PC-9 (cell line): ENCODE measurements around the gene LIX1L. TPM values are rescaled to one million over a fixed set of nuclear protein-coding genes. Genes with fewer than 3 reads are reported as not detected.

Source experiments
- BruUV-seq: library from RNA; stranded (reverse); fragments of 400-500 nt; replicated peaks from 2 replicates; lab custom pipeline; 2021; lab: Mats Ljungman, UMichigan
- CTCF ChIA-PET: fragments of 300-600 bp; sonication (Branson Sonifier 250); formaldehyde crosslinking; loops from one replicate; lab custom pipeline; 2022; ENCODE audit warnings: antibody characterized with exemption; lab: Charles Lee
- POLR2A ChIA-PET: fragments of 300-600 bp; sonication (Branson Sonifier 250); formaldehyde crosslinking; loops from one replicate; lab custom pipeline; 2022; ENCODE audit warnings: antibody characterized with exemption; ENCODE audit not compliant: unreplicated experiment; lab: Charles Lee
- DNase-seq, 2 experiments: peaks; one replicate each; pipeline versions ENCODE4 v3.0.0 to v3.0.0-alpha.2; 2015 to 2022; ENCODE audit warnings: mixed read lengths in 1 of 2
- H2AFZ ChIP-seq: fragments of 200-600 bp; sonication (generic); 2 replicates; pipeline ENCODE4 v1.8.1; 2017; ENCODE audit warnings: antibody characterized with exemption
- H3F3A ChIP-seq: fragments of 200-600 bp; sonication (generic); 2 replicates; pipeline ENCODE4 v1.8.1; 2017; ENCODE audit warnings: antibody characterized with exemption, mild to moderate bottlenecking, low read depth; ENCODE audit not compliant: insufficient read depth
- H3K27ac ChIP-seq: fragments of 200-600 bp; sonication (generic); 2 replicates; pipeline ENCODE4 v1.6.1; 2016; ENCODE audit warnings: mixed run types
- H3K27me3 ChIP-seq: fragments of 200-600 bp; sonication (generic); 2 replicates; pipeline ENCODE4 v1.6.1; 2016; ENCODE audit warnings: low read depth, mixed run types; ENCODE audit not compliant: insufficient read depth
- H3K36me3 ChIP-seq: fragments of 200-600 bp; sonication (generic); 2 replicates; pipeline ENCODE4 v1.6.1; 2016; ENCODE audit warnings: low read depth, mixed run types
- H3K4me1 ChIP-seq: fragments of 200-600 bp; sonication (generic); replicated peaks from 2 replicates; pipeline ENCODE4 v1.6.1; 2016; ENCODE audit warnings: mixed run types; ENCODE audit not compliant: insufficient read depth
- H3K4me2 ChIP-seq: fragments of 200-600 bp; sonication (generic); 2 replicates; pipeline ENCODE4 v1.6.1; 2017; ENCODE audit warnings: mixed run types
- H3K4me3 ChIP-seq: fragments of 200-600 bp; sonication (generic); 2 replicates; pipeline ENCODE4 v1.6.1; 2016; ENCODE audit warnings: mixed run types
- H3K79me2 ChIP-seq: fragments of 200-600 bp; sonication (generic); 2 replicates; pipeline ENCODE4 v1.6.1; 2017; ENCODE audit warnings: low read depth, mixed run types
- H3K9me2 ChIP-seq: fragments of 200-600 bp; sonication (generic); 2 replicates; pipeline ENCODE4 v1.8.1; 2017; ENCODE audit warnings: mild to moderate bottlenecking; ENCODE audit not compliant: insufficient read depth
- H3K9me3 ChIP-seq: fragments of 200-600 bp; sonication (generic); 2 replicates; pipeline ENCODE4 v1.8.1; 2016; ENCODE audit warnings: low read depth; ENCODE audit not compliant: insufficient read depth
- H4K20me1 ChIP-seq: fragments of 200-600 bp; sonication (generic); 2 replicates; pipeline ENCODE4 v1.8.1; 2017; ENCODE audit not compliant: insufficient read depth
- CTCF ChIP-seq: fragments of 200-600 bp; sonication (generic); conservative IDR thresholded peaks from 2 replicates; pipeline ENCODE4 v1.6.1; 2017; ENCODE audit warnings: mixed run types, antibody characterized with exemption, mild to moderate bottlenecking, moderate library complexity
- EZH2 ChIP-seq: fragments of 200-600 bp; sonication (generic); IDR thresholded peaks from 2 replicates; pipeline ENCODE4 v1.8.0; 2017; ENCODE audit warnings: antibody characterized with exemption, low read depth
- intact Hi-C: fragments of 100-400 bp; cut with micrococcal nuclease; formaldehyde crosslinking; loops from one replicate; pipeline ENCODE4 v1.10.0; 2022; ENCODE audit not compliant: unreplicated experiment
- total RNA-seq: library from RNA; stranded (reverse); gene quantifications from 2 replicates; pipeline ENCODE4 v1.2.3, GENCODE V29; 2021

LIX1L gene
- total RNA-seq, 1 experiment from 2014 or later: 0.48 TPM

- CTCF ChIA-PET: no interaction called here
- Histone ChIP-seq H3K4me2 (peak overlapping the region; percentile 53), H3K79me2 (no peaks in the 10 kb centered on the region), H3K9me2 (no peaks in the 10 kb centered on the region), H3K36me3 (no peaks in the 10 kb centered on the region), H3K27me3 (no peaks in the 10 kb centered on the region), H4K20me1 (no peaks in the 10 kb centered on the region), H3K4me3 (no peak overlapping the region), H3F3A (peaks cover 31% of the 10 kb centered on the region), H3K4me1 (peaks cover 46% of the 10 kb centered on the region), H3K9me3 (no peaks in the 10 kb centered on the region), H2AFZ (no peak overlapping the region), H3K27ac (peak overlapping the region; percentile 40)
- intact Hi-C loops: loop anchor here (1.0 kb wide), 1 partner anchor 11 kb away; the partner anchor contains the start of gene TXNIP
- POLR2A ChIA-PET: interaction anchor here (0.7 kb wide), 2 partner anchors 8 to 244 kb away, joined by 3 to 6 read pairs; no protein-coding TSS in a partner anchor
- peak; percentile 33 to 78 for DNase-seq
- BruUV-seq: TSS peak; percentile 36
- TF ChIP-seq CTCF: no peak
- no peak for TF ChIP-seq EZH2
These were observed 28.0 kb upstream of the LIX1L start for GRCh38 chr1:145985502-145986439.

GRCh38 chr1:145985129-145985501 is 27.3 kb upstream of the LIX1L start:
- ChIA-PET CTCF (no interaction called here), POLR2A (no interaction called here)
- peak overlapping the region; percentile 43 for H3K4me2 ChIP-seq
- H3K27ac ChIP-seq: peak overlapping the region; percentile 40
- H3K9me2 ChIP-seq: no peaks in the 10 kb centered on the region
- no peak overlapping the region for H3K4me3 ChIP-seq
- H3F3A ChIP-seq: peaks cover 29% of the 10 kb centered on the region
- peaks cover 46% of the 10 kb centered on the region for H3K4me1 ChIP-seq
- no peak for DNase-seq
- no peaks in the 10 kb centered on the region for H4K20me1 ChIP-seq
- H3K79me2 ChIP-seq: no peaks in the 10 kb centered on the region
- TF ChIP-seq EZH2 (no peak), CTCF (no peak)
- no peaks in the 10 kb centered on the region for H3K36me3 ChIP-seq
- H2AFZ ChIP-seq: no peak overlapping the region
- H3K9me3 ChIP-seq: no peaks in the 10 kb centered on the region
- TSS peak; percentile 63 for BruUV-seq
- intact Hi-C loops: loop anchor here (1.0 kb wide), 1 partner anchor 11 kb away; the partner anchor contains the start of gene TXNIP
- no peaks in the 10 kb centered on the region for H3K27me3 ChIP-seq

- H3K4me3 ChIP-seq: no peak overlapping the region
- intact Hi-C loops: no loop called here
- no peaks in the 10 kb centered on the region for H3K9me3 ChIP-seq
- H3K27ac ChIP-seq: 0 out of 2 replicates have a peak overlapping the region, but pooled peaks have one; percentile 40
- no peaks in the 10 kb centered on the region for H3K36me3 ChIP-seq
- no TSS peak for BruUV-seq
- peaks cover 53% of the 10 kb centered on the region for H3K4me1 ChIP-seq
- H3F3A ChIP-seq: peaks cover 30% of the 10 kb centered on the region
- DNase-seq: no peak
- no peak for TF ChIP-seq CTCF
- no peak for TF ChIP-seq EZH2
- no peaks in the 10 kb centered on the region for H3K27me3 ChIP-seq
- no peaks in the 10 kb centered on the region for H3K79me2 ChIP-seq
- no peaks in the 10 kb centered on the region for H3K9me2 ChIP-seq
- POLR2A ChIA-PET: no interaction called here
- H4K20me1 ChIP-seq: no peaks in the 10 kb centered on the region
- CTCF ChIA-PET: no interaction called here
- H2AFZ ChIP-seq: no peak overlapping the region
- H3K4me2 ChIP-seq: 0 out of 2 replicates have a peak overlapping the region, but pooled peaks have one; percentile 57
These were observed 26.4 kb upstream of the LIX1L start for GRCh38 chr1:145983960-145984830.
